Measurements from ENCODE around the gene TTLL11.
"Not testable (repeated sequence)": the region's sequence is repeated elsewhere in the genome, so short reads cannot be mapped to it uniquely, and the experiment has no call there.

TTLL11 gene

DNA sequence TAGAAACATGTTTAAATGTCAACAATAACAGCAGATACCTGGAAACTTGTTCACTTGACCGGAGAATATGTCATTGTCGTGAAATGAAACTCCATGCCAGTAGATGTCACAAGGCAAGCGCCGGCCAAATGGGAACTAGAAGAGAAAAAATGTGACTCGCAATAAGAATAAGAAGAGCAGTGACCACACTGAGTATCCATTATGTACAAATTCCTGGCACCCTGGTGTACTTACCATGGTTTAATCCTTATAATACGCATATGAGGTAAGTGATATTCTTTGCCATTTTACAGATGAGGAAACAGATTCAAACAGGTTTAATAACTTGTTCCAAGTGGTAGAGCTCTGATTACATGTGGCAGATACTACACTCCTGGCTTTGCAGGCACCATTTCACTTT, 53.9 kb downstream of the TTLL11 start:
- DNase-seq: no peak

DNA sequence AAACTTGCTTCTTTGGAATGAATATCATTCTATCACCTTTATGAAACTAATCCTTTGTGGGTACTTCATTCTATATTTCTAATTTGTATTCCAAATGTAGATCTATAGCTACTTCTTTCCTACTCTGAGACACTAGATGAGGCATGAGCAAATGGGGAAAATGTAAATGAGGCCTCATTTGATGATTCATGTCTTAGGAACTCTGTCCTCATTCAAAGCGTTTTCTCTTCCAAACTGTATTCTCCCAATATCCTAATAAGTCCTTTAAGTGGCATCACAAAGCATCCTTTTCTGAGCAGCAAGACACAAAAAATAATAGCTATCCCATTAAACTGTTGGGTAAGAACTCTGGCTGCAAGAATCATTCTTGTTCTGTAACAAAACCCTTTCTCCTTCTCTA, 56.1 kb downstream of the TTLL11 start:
- no peak for DNase-seq

GRCh38 chr9:122036408-122036807, 56.7 kb downstream of the TTLL11 start:
- no peak for DNase-seq

DNA sequence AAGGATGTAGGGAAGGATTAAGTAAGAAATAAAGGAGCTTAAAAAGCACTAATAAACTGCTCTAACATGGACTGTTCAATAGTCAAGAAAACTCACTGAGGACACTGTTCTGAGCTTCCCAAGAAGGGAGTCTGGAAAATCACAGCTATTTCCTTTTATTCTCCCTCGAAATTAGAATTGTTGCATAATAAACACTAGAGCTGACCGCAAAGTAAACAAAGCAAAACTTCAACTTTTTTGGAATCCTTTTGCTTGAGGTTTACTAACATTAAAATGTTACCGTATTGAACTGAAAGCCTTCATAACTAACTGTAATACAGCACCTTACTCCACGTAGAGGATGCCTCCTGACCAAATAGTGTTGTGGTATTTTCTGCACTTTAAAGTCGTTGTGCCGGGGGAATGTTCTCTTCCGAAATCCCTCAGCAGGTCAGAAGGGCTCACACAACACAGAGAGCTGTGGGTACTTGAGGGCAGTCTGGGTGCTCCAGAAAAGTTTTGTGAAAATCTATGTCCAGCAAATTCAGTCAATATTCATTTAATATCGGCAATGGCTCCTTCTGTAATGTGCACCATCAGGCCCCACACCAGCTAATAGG, 59.2 kb downstream of the TTLL11 start:
- DNase-seq: no peak

- DNase-seq: no peak
Measured at GRCh38 chr9:122032346-122032745, 60.8 kb downstream of the TTLL11 start.

DNA sequence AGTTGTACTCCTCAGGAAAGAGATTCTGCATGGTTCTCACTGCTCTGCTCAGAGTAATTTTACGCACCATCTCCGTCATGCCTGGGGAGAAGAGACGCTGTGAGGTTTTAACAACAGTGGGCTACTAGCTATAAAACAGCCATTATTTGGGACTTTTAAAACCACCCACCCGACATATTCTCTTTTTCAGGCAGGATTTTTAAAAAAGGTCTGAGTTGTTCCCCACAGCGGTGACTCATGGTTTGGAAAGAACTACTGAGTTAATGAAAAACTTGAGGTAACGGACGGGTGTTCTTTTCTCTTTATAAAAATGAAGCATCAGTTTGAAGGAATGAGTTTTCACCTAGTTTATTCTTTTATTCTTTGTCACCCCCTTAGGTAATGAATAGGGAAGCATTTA, 61.3 kb downstream of the TTLL11 start:
- DNase-seq: no peak

DNA sequence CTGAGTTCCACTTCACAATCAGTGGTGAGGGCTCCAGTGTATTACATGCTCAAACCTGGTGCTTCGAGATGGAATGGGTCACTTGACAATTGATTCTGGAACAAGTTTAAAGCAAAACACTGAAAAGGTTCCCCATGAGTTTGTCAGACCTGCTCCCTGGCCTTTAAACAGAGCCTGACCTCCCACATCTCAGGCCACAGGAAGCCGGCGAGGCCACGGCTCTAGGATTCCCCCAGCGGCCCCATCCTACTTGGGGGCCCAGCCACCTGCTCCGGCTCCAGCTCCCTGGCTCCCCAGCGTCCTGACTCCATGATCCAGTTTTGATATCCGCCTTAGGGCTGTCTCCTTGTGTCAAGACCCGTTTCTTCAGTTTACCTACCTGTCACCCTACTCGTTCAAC, 62.0 kb downstream of the TTLL11 start:
- DNase-seq: no peak

- no peak for DNase-seq
Measured at GRCh38 chr9:122030357-122030756, 62.8 kb downstream of the TTLL11 start.

GRCh38 chr9:122029898-122030297, 63.2 kb downstream of the TTLL11 start:
- no peak for DNase-seq

DNA sequence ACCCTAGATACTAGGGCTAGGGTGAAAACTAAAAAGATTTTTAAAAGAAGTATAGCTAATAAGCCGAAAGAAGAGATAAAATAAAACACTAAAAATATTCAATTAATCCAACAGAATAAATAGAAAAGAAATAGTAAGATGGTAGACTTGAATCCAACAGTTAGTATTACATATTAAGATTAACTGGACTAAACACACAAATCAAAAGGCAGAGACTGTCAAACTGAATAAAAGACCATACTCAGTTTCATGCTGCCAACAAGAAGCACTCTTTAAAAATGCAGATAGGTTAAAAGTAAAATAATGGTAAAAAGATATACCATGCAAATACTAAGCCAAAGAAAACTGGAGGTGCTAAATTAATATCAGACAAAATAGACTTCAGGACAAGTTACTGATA, 65.0 kb downstream of the TTLL11 start:
- no peak for DNase-seq

DNA sequence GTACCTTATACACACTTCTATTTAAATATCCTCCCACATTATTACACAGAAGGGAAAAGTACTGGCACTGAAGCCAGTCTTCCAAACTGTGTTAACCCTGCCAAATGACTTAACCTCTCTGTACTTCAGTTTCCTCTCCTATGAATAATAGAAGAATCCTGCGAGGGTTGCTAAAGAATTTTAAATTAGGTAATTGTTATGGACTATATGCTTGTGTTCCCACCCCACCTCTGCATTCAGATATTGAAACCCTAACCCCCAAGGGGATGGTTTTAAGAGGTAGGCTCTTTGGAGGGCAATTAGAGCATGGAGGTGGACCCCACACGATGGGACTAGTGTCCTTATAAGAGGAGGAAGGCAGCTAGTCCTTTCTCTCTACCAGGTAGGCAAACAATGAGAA, 72.7 kb downstream of the TTLL11 start:
- no peak for DNase-seq

DNA sequence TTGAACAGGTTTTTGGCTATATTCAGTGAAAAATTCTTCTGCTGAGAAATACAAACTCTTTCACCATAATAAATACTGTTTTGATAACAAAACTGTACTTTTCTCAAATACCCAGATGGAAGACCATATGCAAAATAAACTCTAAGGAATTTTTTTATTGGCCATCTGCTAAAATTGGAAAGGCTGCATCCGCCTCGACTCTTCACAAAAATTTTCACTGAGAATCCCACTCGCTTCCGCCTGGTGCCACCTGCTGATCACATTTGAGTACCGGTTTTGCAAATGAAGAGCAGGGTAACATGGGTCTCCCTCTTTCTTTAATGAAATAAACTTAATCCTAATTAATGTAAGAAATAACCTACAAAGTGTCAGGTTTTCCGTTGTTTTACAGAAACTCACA, 76.4 kb downstream of the TTLL11 start:
- no peak for DNase-seq

- no peak for DNase-seq
Measured at GRCh38 chr9:122016309-122016708, 76.8 kb downstream of the TTLL11 start.

DNA sequence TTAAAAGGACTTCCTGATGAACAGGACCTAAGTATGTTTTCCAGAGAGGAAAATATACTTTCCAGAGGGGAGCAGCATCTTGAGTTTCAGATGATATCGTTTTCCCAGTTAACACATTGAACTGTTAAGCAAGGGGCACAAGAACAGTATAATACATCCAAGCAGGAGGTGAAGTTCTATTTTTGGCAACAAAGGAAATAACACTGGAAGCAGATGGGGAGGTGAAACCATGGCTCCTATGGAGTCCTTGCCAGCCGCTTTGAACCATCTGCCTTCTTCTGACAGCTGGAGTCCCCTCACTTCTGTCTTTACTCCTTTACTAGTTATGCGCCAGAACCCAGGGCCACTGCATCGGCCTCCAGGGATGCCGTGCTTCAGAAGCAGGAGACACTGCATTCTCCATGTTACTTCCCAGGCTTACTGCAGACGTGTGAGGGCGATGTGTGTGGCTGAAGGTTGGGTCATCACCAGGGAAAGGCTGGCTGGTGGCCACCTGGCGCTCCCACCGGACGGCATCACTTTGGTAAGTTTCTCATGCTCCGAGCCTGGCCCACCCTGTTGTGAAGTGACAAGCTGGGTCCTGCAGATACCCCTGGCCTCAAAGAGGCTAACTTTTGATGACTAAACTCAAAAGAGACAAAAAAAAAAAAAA, 77.8 kb downstream of the TTLL11 start:
- DNase-seq: no peak

GRCh38 chr9:122011818-122012498, 81.2 kb downstream of the TTLL11 start:
- no peak for DNase-seq

DNA sequence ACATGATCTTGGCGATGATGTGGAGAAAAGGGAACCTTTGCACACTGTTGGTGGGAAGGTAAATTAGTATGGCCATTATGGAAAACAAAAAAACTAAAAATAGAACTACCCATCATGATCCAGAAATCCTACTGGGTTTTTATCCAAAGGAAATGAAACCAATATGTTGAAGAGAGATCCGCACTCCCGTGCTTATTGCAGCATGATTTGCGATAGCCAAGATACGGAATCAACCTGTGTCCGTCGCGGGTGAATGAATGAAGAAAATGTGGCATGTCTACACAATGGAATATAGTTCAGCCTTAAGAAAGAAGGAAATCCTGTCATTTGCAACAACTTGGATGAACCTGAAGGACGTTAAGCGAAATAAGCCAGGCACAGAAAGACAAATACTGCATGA, 84.5 kb downstream of the TTLL11 start:
- DNase-seq: no peak

DNA sequence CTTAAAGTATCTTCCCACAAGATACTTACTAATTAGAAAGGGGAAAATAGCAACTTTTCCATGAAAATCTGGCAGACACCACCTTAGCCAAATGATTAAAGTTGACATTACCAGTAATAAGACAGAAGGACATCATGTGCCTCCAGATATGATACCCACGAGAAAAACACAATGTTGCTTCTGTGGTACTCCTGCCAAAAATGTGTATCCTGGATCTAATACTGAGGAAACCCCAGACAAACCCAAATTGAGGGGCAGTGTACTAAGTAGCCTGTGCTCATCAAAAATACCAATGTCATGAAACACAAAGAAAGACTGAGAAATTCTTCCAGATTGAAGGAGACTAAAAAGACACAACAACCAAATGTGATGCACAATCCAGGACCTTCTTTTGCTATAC, 85.3 kb downstream of the TTLL11 start:
- DNase-seq: no peak

GRCh38 chr9:122005597-122005996, 87.5 kb downstream of the TTLL11 start:
- no peak for DNase-seq

GRCh38 chr9:122004589-122004988, 88.5 kb downstream of the TTLL11 start:
- no peak for DNase-seq

- peak; percentile 71 for DNase-seq
Measured at GRCh38 chr9:122001491-122002201, 91.5 kb downstream of the TTLL11 start.

GRCh38 chr9:122000526-122000925, 92.6 kb downstream of the TTLL11 start:
- DNase-seq: not testable (repeated sequence)

- DNase-seq: no peak
Measured at GRCh38 chr9:121999556-121999955, 93.6 kb downstream of the TTLL11 start.

GRCh38 chr9:121998513-121999049, 94.5 kb downstream of the TTLL11 start:
- no peak for DNase-seq

- DNase-seq: no peak
Measured at GRCh38 chr9:121997791-121998190, 95.3 kb downstream of the TTLL11 start.

All from COR-L47 (cell line).